A172 (cell line): Measurements from ENCODE around the gene CDC42BPA. TPM values are rescaled to one million over a fixed set of nuclear protein-coding genes. Genes with fewer than 3 reads are reported as not detected.

Source experiments
- DNase-seq: peaks from one replicate; pipeline ENCODE4 v3.0.0-alpha.2; 2015; ENCODE audit warnings: low spot score
- total RNA-seq: library from RNA; depleted of rRNA; stranded (reverse); fragments of >200 nt; shearing (Covaris generic); gene quantifications from 2 replicates; pipeline ENCODE4 v1.2.3, GENCODE V29; 2014; rRNA removed

The CDC42BPA gene
- total RNA-seq, 1 experiment from 2014 or later = 36.9 TPM

DNA sequence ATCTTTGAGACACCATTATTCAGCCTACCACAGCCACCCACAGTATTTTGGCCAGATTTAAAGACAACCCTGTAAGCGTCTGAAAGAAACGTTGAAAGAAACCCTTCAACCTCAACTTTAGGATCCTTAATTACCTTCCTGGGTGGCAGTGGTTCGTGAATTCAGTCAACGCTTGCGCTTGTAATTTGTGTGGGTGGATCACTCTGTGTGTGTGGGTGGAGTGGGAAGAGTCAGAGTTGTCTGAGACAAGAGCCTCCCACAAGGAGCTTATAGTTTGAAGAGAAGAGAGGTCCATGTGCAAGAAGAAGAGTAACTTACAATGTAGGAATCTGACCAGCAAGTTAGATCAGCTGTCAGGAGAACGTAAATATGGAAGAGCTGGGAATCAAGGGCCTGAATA is 369.8 kb downstream of the CDC42BPA start:
- no peak for DNase-seq

GRCh38 chr1:226948051-226948450 is 370.2 kb downstream of the CDC42BPA start:
- DNase-seq = no peak

- DNase-seq = no peak
Measured at GRCh38 chr1:226946841-226947240, 371.5 kb downstream of the CDC42BPA start.

- DNase-seq = no peak
Measured at GRCh38 chr1:226946285-226946684, 372.0 kb downstream of the CDC42BPA start.

DNA sequence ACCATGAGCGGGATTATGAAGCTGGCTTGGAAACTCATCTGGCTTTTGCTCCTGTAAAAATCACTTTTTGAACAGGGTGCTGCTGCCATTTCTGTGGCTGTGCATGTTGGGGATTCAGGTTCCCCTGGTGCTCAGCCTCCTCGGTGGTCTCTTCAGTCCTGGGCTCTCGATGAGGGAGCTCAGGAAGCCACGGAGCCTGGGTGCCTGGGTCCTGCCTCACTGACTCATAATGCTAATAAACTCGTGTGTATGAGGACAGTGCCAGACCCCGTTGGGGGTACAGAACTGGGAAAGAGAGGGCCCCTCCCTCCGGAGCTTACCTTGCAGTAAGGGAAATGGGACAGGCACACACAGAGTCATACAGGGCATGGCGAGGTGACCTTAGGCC is 372.4 kb downstream of the CDC42BPA start:
- DNase-seq = no peak

GRCh38 chr1:226945106-226945857 is 373.0 kb downstream of the CDC42BPA start:
- no peak for DNase-seq

DNA sequence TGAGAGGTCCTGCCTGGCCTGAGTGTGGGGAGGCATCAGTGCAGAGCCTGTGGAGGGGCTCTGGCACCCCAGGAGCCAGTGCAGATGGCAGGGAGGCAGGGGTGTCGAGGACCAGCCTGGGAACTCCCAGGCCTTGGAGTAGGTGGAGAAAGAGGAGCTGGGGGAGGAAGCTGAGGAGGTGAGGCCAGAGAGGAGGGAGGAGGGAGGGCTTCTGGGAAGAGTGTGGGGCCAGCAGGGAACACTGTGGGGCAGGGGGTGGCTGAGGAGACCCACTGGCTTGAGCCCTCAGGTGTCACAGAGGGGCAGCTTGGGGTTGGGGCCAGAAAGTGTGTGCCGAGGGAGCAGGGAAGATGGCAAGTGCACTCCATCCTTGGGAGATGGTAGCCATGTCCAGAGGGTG is 374.4 kb downstream of the CDC42BPA start:
- DNase-seq = no peak

GRCh38 chr1:226943156-226943555 is 375.1 kb downstream of the CDC42BPA start:
- DNase-seq = no peak

DNA sequence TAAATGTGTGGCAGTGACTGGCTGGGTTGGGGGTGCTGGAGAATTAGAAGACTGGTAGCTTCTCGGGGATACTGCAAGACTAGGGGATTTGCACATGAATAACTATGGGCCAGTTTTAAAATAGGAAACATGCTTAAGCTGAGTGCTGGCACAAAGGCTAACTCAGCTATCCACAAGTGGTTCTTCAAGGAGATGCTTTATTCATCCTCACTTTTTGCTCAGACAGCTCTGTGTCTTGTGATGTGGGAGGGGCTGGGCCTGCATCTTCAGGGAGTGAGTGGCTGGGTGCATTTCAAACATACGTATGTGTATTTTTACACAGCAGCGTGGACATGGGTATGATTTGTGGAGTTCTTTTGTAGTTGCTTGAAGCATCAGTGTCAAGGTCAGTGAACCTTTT is 375.9 kb downstream of the CDC42BPA start:
- DNase-seq = no peak

GRCh38 chr1:226940806-226941067 is 377.6 kb downstream of the CDC42BPA start:
- DNase-seq = no peak

DNA sequence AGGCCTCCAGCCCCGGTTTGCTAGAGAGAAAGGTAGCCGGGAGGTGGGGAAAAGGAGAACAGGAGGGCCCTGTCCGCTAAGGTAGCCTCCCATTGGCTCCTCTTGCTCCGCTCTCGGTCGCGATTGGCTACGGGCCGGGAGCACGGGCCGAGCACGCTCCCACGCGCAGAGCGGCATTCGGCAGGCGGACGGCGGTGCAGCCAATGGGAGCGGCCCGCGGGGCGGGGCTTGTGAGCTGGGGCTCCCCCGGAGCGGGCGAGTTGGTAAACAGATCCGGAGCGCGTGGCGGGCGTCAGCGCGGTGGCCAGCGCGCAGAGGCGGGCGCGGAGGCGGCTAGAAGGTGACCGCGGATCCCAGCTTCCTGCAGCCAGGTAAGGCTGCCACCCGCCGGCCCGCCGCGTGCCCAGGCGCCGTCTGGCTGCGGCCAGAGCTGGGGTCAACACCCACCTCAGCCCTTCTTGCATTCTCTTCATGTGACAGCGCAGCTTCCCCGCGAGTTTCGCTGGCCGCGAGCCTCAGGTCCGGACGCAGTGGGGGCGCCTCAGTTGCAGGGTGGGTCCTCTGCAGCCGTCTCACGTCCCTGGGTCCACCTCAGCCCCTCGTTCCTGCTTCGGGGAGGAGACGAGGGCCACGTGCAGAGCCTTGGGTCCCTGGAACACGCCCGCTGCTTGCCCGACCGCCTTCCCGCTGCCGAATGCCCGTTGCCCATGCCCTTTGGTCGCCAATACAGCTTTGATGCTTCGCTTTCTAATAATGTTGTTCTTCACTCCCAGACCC is 378.1 kb downstream of the CDC42BPA start, which contains the start of gene COQ8A:
TSS of gene COQ8A (plus strand) at position 266 of the 777 bp plus-strand sequence. CDS start 21,092 bp downstream, outside the sequence.
- DNase-seq = peak; percentile 100

Other genes with a start within 250 kb of the CDC42BPA start
- gene ZNF678, start 245.1 kb upstream of the CDC42BPA start, total RNA-seq = 10.4 and 12.4 TPM in 2 replicates